Measurements from ENCODE around the gene P2RX6. TPM values are rescaled to one million over a fixed set of nuclear protein-coding genes. Genes with fewer than 3 reads are reported as not detected.
"Not testable (repeated sequence)": the region's sequence is repeated elsewhere in the genome, so short reads cannot be mapped to it uniquely, and the experiment has no call there.

Gene P2RX6
- total RNA-seq, 6 experiments from 2014 or later = 0.09 to 1.4 (median 0.42) TPM; not detected in 1

- no peaks in the 10 kb centered on the region for H3K36me3 ChIP-seq
- no peak for ATAC-seq
- H3K4me3 ChIP-seq = no peak overlapping the region
- H3K27ac ChIP-seq = no peak overlapping the region
- WGBS (ENCODE audit: insufficient coverage, low coverage, low lambda C conversion rate, missing lambda C conversion rate) = 69% methylated on average over 3 of the region's 4 CpGs
- TF ChIP-seq POLR2A (IDR thresholded peaks at IDR 0.05) = no peak
- TF ChIP-seq, protein P1, sequence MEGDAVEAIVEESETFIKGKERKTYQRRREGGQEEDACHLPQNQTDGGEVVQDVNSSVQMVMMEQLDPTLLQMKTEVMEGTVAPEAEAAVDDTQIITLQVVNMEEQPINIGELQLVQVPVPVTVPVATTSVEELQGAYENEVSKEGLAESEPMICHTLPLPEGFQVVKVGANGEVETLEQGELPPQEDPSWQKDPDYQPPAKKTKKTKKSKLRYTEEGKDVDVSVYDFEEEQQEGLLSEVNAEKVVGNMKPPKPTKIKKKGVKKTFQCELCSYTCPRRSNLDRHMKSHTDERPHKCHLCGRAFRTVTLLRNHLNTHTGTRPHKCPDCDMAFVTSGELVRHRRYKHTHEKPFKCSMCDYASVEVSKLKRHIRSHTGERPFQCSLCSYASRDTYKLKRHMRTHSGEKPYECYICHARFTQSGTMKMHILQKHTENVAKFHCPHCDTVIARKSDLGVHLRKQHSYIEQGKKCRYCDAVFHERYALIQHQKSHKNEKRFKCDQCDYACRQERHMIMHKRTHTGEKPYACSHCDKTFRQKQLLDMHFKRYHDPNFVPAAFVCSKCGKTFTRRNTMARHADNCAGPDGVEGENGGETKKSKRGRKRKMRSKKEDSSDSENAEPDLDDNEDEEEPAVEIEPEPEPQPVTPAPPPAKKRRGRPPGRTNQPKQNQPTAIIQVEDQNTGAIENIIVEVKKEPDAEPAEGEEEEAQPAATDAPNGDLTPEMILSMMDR (IDR thresholded peaks at IDR 0.05) = no peak
- intact Hi-C loops (cut with DNase I) = no loop called here
- DNase-seq = no peak
- no peaks in the 10 kb centered on the region for H3K27me3 ChIP-seq
- H3K9me3 ChIP-seq = no peaks in the 10 kb centered on the region
- no peaks in the 10 kb centered on the region for H3K4me1 ChIP-seq
Measured at GRCh38 chr22:21068681-21069276, 53.8 kb downstream of the P2RX6 start.

- 12% methylated on average over 2 of the region's 5 CpGs for WGBS (ENCODE audit: insufficient coverage, low coverage, low lambda C conversion rate, missing lambda C conversion rate)
- H3K9me3 ChIP-seq = no peaks in the 10 kb centered on the region
- DNase-seq = no peak
- no peak overlapping the region for H3K27ac ChIP-seq
- TF ChIP-seq POLR2A (IDR thresholded peaks at IDR 0.05) = no peak
- no peaks in the 10 kb centered on the region for H3K4me1 ChIP-seq
- H3K4me3 ChIP-seq = no peak overlapping the region
- no peaks in the 10 kb centered on the region for H3K36me3 ChIP-seq
- intact Hi-C loops (cut with DNase I) = no loop called here
- no peaks in the 10 kb centered on the region for H3K27me3 ChIP-seq
- no peak for ATAC-seq
Measured at GRCh38 chr22:21069375-21069774, 54.4 kb downstream of the P2RX6 start.

DNA sequence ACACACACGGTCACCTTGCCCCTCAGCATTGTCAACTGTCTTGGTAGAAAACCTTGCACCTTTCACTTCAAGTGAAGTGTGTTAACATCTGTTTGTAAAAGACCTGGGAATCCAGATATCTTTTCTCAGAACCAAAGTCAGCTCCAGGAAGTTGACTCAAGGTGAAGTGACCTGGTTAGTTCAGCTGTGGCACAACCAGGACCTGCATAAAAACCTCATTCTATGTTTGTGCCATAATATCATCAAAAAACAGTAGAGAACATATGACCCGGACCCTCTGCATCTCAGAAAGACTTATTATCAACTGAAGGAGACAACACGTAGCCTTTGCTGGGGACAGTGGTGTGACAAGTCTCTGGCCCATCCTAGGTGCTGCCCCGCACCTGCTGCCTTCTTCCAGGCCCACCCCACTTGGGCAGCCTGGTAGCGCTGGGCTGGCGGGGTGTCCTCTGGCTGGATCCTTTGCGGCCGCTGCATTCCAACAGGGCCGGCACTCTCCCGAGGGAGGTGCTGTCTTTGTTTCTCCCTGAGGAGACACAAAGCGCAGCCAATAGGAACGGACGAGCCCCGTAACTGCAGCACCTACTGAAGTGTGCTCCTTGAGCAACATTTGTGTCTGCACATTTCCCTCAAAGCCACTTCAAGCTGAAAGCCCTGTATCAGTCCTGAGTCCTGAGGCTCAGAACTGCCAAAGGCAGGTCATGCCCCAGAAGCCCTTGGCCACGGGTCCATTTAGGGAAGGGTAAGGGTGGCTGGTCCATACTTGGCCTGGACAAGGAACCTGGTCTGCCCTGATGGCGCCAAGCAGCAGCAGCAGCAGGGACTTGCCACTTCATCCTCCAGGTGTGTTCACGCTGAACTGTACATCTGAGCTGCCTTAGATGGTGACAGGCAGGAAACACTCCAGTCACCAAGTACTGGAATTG is 56.0 kb downstream of the P2RX6 start:
- Histone ChIP-seq H3K36me3 (no peaks in the 10 kb centered on the region), H3K9me3 (no peaks in the 10 kb centered on the region), H3K4me3 (no peak overlapping the region), H3K27me3 (no peaks in the 10 kb centered on the region), H3K27ac (no peak overlapping the region), H3K4me1 (no peaks in the 10 kb centered on the region)
- ATAC-seq (no peak), DNase-seq (no peak)
- WGBS (ENCODE audit: insufficient coverage, low coverage, low lambda C conversion rate, missing lambda C conversion rate) = 86% methylated on average over 4 of the region's 17 CpGs
- TF ChIP-seq, protein P1 (IDR thresholded peaks at IDR 0.05) = no peak
- TF ChIP-seq POLR2A (IDR thresholded peaks at IDR 0.05) = no peak
- intact Hi-C loops (cut with DNase I) = no loop called here

DNA sequence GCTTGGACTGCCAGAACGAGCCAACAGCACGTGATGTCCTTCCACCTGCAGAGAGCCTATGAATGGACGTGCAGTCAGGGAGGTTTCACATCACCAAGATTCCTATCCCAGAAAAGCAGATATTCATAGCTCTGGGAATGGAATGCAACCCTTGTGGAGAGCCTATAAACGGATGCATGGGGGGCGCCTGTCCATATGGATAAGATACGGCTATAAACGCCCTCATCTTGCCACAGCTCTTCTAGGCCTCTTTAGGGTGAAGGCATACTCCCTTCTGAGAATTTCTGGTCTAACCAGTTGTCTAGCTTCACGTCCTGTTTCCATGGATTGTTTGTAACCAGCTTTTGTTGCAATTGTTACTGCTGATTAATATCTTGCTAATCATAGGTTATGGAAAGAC is 56.8 kb downstream of the P2RX6 start:
- H3K36me3 ChIP-seq; H3K27ac ChIP-seq; intact Hi-C loops (cut with DNase I); ATAC-seq; DNase-seq; H3K4me3 ChIP-seq; H3K9me3 ChIP-seq; H3K27me3 ChIP-seq; H3K4me1 ChIP-seq: not testable (repeated sequence)
- 72% methylated on average over 3 of the region's 8 CpGs for WGBS (ENCODE audit: insufficient coverage, low coverage, low lambda C conversion rate, missing lambda C conversion rate)

GRCh38 chr22:21073023-21073422 is 58.1 kb downstream of the P2RX6 start:
- no peak overlapping the region for H3K4me3 ChIP-seq
- intact Hi-C loops (cut with DNase I) = no loop called here
- DNase-seq (no peak), ATAC-seq (no peak)
- no peak overlapping the region for H3K27ac ChIP-seq
- 95% methylated on average over 3 of the region's 3 CpGs for WGBS (ENCODE audit: insufficient coverage, low coverage, low lambda C conversion rate, missing lambda C conversion rate)
- no peaks in the 10 kb centered on the region for H3K36me3 ChIP-seq
- TF ChIP-seq, protein P1 (IDR thresholded peaks at IDR 0.05) = no peak
- no peak for TF ChIP-seq POLR2A (IDR thresholded peaks at IDR 0.05)
- H3K4me1 ChIP-seq = no peaks in the 10 kb centered on the region
- no peaks in the 10 kb centered on the region for H3K9me3 ChIP-seq
- no peaks in the 10 kb centered on the region for H3K27me3 ChIP-seq

Data from right lobe of liver (tissue), 6 donors.